Measurements from ENCODE around the gene TMPRSS11F.
A peak's percentile ranks its signal among the peaks of the same experiment; 100 is the strongest.
"Not testable (repeated sequence)": the region's sequence is repeated elsewhere in the genome, so short reads cannot be mapped to it uniquely, and the experiment has no call there.

The TMPRSS11F gene

GRCh38 chr4:68129793-68130192 is at the start of gene TMPRSS11F:
Gene TMPRSS11F, minus strand, starts transcription at chr4:68129869. Its CDS starts 49 bp downstream, at chr4:68129820.
- no peak for DNase-seq

GRCh38 chr4:68176904-68177303 is 47.2 kb upstream of the TMPRSS11F start:
- no peak for DNase-seq

GRCh38 chr4:68176500-68176899 is 46.8 kb upstream of the TMPRSS11F start:
- no peak for DNase-seq

GRCh38 chr4:68175562-68176155 is 46.0 kb upstream of the TMPRSS11F start:
- DNase-seq: peak; percentile 30 to 58

- DNase-seq: not testable (repeated sequence)
Measured at GRCh38 chr4:68174389-68174788, 44.7 kb upstream of the TMPRSS11F start.

- not testable (repeated sequence) for DNase-seq
Measured at GRCh38 chr4:68172147-68172546, 42.5 kb upstream of the TMPRSS11F start.

GRCh38 chr4:68167706-68168105 is 38.0 kb upstream of the TMPRSS11F start:
- DNase-seq: no peak

GRCh38 chr4:68167166-68167565 is 37.5 kb upstream of the TMPRSS11F start:
- DNase-seq: no peak

GRCh38 chr4:68163754-68164153 is 34.1 kb upstream of the TMPRSS11F start:
- DNase-seq: no peak

- no peak for DNase-seq
Measured at GRCh38 chr4:68162196-68162595, 32.5 kb upstream of the TMPRSS11F start.

- no peak for DNase-seq
Measured at GRCh38 chr4:68152411-68152810, 22.7 kb upstream of the TMPRSS11F start.

- no peak for DNase-seq
Measured at GRCh38 chr4:68148800-68149685, 19.4 kb upstream of the TMPRSS11F start.

- no peak for DNase-seq
Measured at GRCh38 chr4:68147079-68147478, 17.4 kb upstream of the TMPRSS11F start.

- DNase-seq: no peak
Measured at GRCh38 chr4:68145261-68145660, 15.6 kb upstream of the TMPRSS11F start.

GRCh38 chr4:68141852-68142251 is 12.2 kb upstream of the TMPRSS11F start:
- DNase-seq: no peak

- no peak for DNase-seq
Measured at GRCh38 chr4:68132342-68132741, 2.7 kb upstream of the TMPRSS11F start.

- DNase-seq: no peak
Measured at GRCh38 chr4:68124262-68124661, 5.4 kb downstream of the TMPRSS11F start.

GRCh38 chr4:68123525-68123924 is 6.1 kb downstream of the TMPRSS11F start:
- DNase-seq: no peak

GRCh38 chr4:68119921-68120320 is 9.7 kb downstream of the TMPRSS11F start:
- no peak for DNase-seq

- no peak for DNase-seq
Measured at GRCh38 chr4:68110441-68110840, 19.2 kb downstream of the TMPRSS11F start.

- no peak for DNase-seq
Measured at GRCh38 chr4:68109868-68110267, 19.8 kb downstream of the TMPRSS11F start.

GRCh38 chr4:68082758-68083157 is 46.9 kb downstream of the TMPRSS11F start:
- no peak for DNase-seq

- no peak for DNase-seq
Measured at GRCh38 chr4:68079928-68080327, 49.7 kb downstream of the TMPRSS11F start.

- no peak for DNase-seq
Measured at GRCh38 chr4:68077737-68078136, 51.9 kb downstream of the TMPRSS11F start.

Measured in NCI-H2081 (cell line).